AG09309 (cell line): ENCODE measurements around the gene HERC2.
"Not testable (repeated sequence)": the region's sequence is repeated elsewhere in the genome, so short reads cannot be mapped to it uniquely, and the experiment has no call there.

Experiments used
- DNase-seq: peaks from one replicate; pipeline ENCODE4 v3.0.0-alpha.2; 2010; ENCODE audit warnings: low read depth
- H3K4me3 ChIP-seq: 2 replicates; pipeline ENCODE4 v1.5.1; 2011; ENCODE audit warnings: mild to moderate bottlenecking, low read depth, low read length, moderate library complexity; ENCODE audit not compliant: control insufficient read depth
- TF ChIP-seq, protein P1 (sequence below): IDR thresholded peaks from 2 replicates; pipeline ENCODE4 v1.5.1; 2011; ENCODE audit warnings: mild to moderate bottlenecking, low read depth, low read length, inconsistent platforms; ENCODE audit not compliant: insufficient read depth, control insufficient read depth; ENCODE audit errors: missing control alignments

The HERC2 gene

DNA sequence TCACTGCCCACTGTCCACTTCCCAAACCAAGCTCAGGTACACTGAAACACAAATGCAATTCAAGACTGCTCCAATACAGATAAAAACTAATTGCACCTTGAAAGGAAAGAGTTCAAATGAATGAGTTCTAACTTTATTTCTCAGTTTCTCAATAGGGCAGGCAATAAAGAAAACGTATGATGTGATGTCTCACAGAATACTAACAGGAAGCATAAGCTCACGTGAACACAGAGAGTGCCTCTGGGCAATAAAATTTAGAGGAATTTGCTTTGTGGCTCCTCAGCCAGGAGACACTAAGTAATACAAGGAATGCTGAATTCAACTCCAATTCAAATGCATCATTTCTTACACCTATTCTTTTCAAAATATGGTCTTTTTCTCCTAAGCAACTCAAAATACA, 140.6 kb downstream of the HERC2 start:
- no peak for DNase-seq
- H3K4me3 ChIP-seq, result no peak overlapping the region
- TF ChIP-seq, protein P1, sequence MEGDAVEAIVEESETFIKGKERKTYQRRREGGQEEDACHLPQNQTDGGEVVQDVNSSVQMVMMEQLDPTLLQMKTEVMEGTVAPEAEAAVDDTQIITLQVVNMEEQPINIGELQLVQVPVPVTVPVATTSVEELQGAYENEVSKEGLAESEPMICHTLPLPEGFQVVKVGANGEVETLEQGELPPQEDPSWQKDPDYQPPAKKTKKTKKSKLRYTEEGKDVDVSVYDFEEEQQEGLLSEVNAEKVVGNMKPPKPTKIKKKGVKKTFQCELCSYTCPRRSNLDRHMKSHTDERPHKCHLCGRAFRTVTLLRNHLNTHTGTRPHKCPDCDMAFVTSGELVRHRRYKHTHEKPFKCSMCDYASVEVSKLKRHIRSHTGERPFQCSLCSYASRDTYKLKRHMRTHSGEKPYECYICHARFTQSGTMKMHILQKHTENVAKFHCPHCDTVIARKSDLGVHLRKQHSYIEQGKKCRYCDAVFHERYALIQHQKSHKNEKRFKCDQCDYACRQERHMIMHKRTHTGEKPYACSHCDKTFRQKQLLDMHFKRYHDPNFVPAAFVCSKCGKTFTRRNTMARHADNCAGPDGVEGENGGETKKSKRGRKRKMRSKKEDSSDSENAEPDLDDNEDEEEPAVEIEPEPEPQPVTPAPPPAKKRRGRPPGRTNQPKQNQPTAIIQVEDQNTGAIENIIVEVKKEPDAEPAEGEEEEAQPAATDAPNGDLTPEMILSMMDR, result no peak

GRCh38 chr15:28179270-28179669, 142.7 kb downstream of the HERC2 start:
- H3K4me3 ChIP-seq, result no peak overlapping the region
- TF ChIP-seq, protein P1, result no peak
- no peak for DNase-seq

GRCh38 chr15:28178727-28179126, 143.3 kb downstream of the HERC2 start:
- DNase-seq, result no peak
- TF ChIP-seq, protein P1, result no peak
- no peak overlapping the region for H3K4me3 ChIP-seq

DNA sequence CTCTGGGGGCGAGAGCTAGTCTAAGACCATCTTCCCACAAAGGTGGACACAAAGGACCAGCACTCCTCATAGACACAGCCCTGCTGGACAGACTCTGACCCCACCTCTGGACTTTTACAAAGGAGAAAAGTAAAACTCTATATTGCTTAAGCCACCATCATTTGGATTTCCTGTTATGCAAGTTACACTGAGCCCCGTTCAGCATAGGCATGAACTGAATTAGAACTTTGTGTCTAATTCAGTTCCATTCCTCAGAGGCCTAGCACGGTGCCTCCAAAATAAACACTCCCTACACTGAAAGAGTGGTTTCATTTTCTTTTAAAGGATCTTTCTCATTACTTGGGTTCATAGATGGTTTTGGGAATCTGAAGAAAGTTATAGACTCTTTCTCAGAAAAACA, 143.7 kb downstream of the HERC2 start:
- DNase-seq, result no peak
- TF ChIP-seq, protein P1, result no peak
- no peak overlapping the region for H3K4me3 ChIP-seq

- no peak overlapping the region for H3K4me3 ChIP-seq
- DNase-seq, result no peak
- TF ChIP-seq, protein P1, result no peak
Observed at GRCh38 chr15:28169366-28169765, 152.6 kb downstream of the HERC2 start.

GRCh38 chr15:28168405-28169121, 153.4 kb downstream of the HERC2 start:
- H3K4me3 ChIP-seq, DNase-seq: not testable (repeated sequence)

DNA sequence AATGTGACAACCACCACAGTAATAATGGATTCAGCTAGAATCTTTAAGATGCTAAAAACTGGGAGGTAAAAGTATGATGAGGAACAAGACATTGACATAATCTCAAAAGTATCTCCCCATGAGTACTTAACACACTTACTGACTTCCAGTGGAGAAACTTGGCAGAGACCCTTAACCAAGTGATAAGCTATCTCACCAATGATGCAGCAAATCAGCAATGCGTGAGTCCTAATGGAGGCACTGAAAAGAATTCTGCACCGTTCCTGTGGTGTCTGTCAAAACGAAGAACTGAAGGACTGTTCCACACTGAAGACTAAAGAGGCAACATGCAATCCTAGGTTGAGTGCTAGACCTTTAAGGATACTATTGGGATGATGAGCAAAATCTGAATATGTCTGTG, 154.9 kb downstream of the HERC2 start:
- TF ChIP-seq, protein P1, result no peak
- DNase-seq, result no peak
- no peak overlapping the region for H3K4me3 ChIP-seq
